Stimulated activated CD4-positive, alpha-beta T cell treated with anti-CD3 and anti-CD28 coated beads, Interleukin-4, amount 100 ng/mL, for 24 hours (primary cell): ENCODE measurements around the gene SUPV3L1.

Experiments used
- DNase-seq: peaks from one replicate; pipeline ENCODE4 v3.0.0-alpha.2; 2020

The SUPV3L1 gene

DNA sequence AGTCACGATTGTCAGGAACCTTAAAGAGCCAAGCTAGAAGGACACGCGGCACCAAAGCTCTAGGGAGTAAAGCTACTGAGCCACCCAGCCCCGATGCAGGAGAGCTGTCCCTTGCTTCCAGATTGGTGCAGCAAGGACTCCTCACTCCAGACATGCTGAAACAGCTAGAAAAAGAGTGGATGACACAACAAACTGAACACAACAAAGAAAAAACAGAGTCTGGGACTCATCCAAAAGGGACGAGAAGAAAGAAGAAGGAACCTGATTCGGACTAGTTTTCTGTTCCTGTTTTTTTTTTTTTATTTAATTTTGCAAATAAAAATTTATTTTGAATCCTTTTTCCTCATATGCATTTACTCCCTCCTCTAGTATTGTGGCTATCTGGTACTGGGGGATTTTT is 28.7 kb downstream of the SUPV3L1 start:
- DNase-seq: no peak

- DNase-seq: no peak
These were observed 29.9 kb downstream of the SUPV3L1 start for GRCh38 chr10:69209787-69210484.

DNA sequence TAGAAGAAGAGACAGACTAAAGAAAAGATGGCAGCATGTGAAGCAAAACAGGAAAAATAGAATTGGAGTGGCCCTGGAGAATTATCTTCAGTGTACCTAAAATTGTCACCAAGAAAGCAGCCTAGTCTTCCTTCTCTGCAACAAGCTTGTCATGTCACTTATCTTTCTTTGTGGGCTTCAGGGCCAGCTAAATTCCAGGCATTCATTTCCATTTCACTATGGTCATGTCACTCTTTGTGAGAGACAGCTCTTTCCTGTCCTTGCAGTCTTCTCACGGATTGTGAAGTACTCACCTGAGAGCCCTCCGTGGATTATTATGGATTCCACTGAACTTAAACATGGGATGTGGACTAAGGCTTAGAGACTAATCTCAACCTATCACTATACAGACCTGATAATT is 31.1 kb downstream of the SUPV3L1 start:
- DNase-seq: no peak

GRCh38 chr10:69211524-69211923 is 31.5 kb downstream of the SUPV3L1 start:
- no peak for DNase-seq

DNA sequence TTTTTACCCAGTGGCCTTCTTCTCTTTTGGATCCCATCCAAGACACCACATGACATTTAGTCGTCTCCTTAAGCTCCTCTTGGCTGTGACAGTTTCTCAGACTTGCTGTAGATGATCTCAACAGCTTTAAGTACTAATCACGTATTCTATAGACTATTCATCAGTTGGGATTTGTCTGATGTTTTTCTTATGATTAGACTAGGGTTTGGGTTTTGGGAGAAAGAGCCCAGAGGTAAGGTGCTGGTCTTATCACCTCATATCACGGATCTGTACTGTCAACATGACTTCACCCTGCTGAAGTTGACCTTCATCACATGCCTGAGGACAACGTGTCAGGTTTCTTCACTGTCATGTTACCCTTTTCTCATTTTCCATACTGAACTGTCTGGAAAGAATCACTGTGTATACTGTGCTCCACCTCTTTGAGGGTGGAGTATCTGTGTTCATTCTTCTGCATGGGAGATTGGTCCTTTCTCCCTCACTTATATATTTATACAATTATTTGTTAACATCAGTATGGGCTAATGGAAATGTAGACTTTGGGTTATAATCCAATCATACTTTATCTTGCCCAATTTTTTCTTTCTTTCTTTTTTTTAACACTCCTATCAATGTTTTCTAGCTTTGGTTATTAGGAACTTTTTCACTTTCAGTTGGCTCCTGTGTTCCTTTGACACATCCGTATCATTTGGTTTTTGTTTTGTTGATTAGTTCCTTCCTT is 33.7 kb downstream of the SUPV3L1 start:
- DNase-seq: no peak

GRCh38 chr10:69214666-69215131 is 34.7 kb downstream of the SUPV3L1 start:
- no peak for DNase-seq

DNA sequence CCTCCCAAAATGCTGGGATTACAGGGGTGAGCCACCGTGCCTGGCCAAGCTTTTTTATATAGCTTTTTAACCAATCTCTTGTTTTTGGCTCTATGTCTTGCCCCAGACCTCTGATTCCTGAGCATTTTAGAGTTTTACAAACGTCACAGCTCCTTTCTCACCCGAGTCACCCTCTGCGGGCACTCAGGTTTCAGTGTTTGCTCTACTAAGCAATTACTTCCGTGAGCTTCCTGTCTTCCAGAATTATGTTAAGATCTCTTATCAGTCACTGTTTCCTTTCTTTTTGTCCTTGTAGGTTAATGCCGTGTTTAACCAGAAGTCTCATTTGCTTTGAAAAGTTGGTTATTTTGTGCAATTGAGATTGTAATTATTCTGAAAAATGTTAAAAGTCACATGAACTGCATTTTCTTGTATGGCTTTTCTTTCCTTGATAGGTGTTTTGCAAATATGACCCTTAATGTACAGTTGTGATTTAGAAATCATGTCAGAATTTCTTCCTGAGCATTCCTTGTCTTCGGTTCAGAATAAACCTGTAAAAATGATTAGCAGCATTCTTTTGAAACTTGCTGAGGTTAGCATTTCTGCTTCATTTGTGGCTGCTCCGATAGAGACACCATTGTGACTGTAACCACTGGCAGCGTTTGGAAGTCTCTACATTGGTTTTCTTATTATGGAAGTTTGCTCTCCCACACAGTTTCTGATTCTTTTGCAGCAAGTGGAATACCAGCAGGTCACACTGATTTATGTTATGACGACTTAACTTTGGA is 35.6 kb downstream of the SUPV3L1 start:
- no peak for DNase-seq

- DNase-seq: no peak
These were observed 36.6 kb downstream of the SUPV3L1 start for GRCh38 chr10:69216577-69217118.

GRCh38 chr10:69217119-69217754 is 37.2 kb downstream of the SUPV3L1 start:
- DNase-seq: no peak

DNA sequence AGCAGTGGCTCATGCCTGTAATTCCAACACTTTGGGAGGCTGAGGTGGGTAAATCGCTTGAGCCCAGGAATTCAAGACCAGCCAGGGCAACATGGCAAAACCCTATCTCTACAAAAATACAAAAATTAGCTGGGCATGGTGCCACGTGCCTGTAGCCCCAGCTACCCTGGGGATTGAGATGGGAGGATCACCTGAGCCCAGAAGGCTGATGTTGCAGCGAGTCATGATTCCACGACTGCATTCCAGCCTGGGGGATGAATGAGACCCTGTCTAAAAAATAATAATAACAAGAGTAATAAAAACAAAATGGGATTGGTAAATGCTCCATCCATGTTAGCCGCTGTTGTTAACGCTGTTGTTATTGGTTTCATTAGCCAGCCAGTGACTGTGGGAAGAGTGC is 38.8 kb downstream of the SUPV3L1 start:
- DNase-seq: no peak

DNA sequence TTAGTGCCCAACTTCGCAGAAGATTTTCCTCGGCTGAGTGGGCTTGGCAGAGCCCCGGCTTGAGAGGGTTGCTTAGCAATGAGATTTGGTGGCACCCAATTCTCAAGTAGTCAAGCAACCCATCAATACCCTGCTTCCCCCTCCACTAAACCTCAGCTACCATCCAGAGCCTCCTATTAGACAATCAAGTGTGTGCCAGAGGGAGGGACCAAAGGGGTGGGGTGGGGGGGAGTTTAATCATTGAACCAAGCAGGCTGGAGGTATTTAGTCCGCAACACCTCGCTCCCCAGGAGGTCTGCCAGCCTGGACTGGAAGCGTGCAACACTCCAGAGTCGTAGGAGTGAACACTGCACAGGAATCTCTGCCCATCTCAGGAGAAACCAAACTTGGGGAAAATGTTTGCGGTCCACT is 40.0 kb downstream of the SUPV3L1 start, which contains the start of gene HKDC1:
Gene HKDC1 (plus strand): TSS at position 292 of the 411 bp plus-strand sequence. CDS start 104 bp downstream, at position 396.
- DNase-seq: no peak

- DNase-seq: no peak
These were observed 40.5 kb downstream of the SUPV3L1 start for GRCh38 chr10:69220507-69220906.

DNA sequence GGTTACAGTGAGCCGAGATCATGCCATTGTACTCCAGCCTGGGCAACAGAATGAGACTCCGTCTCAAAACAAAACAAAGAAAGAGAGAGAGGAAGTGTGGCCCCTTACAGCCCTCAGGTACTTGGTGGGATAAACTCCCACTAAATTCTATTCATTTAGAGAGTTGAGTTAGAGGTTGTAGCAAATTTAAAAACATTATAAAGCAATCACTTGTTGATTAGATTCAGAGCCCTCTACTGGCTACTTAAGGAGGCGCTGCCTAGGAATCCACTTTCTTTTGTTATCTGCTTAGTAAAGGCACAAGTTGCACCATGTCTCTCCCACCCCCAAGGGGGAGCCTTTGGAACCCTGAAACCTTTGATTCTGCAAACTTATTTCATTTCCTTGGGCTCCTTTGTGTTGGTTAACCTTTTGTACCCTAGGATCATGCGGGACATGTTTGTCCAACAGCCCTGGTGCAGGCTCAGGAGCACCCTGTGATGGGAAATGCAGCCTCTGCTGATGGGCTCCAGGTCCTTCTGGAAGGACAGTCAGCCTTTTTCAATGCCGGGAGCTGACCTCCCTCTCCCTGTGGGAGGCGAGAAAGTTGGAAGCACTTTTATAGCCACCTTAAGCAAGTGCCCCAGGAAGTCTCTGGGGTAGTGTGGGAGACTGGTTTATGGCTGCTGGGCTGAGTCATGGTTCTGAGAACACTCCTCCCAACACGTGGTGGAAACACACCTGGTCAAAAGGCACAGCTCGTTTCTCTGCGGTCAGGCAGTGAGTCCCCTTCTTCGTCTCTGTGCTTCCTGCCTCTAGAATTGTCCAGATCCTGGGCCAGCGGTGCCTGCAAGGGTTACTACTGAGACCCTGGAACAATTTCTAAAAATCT is 42.4 kb downstream of the SUPV3L1 start:
- peak; percentile 81 for DNase-seq

GRCh38 chr10:69223028-69223342 is 43.0 kb downstream of the SUPV3L1 start:
- no peak for DNase-seq

GRCh38 chr10:69224862-69225657 is 45.0 kb downstream of the SUPV3L1 start:
- no peak for DNase-seq

DNA sequence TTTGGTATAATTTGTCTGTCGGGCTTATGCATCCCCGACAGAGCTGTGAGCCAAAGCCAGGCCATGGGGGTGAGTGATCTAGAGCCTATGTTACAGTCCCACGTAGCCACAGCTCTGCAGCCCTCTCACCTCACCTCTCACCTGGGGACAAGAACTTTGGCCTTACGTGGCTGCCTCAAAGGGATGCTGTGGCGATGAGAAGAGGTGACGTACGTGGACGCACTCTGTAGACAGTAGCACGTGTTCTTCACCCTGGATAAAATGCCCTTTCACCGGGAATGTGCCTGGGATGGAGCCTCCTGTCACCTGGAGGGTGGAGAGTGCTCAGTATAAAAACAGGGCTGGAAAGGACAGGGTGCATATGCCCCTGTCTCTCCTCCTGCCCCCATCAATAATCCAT is 45.6 kb downstream of the SUPV3L1 start:
- DNase-seq: no peak

DNA sequence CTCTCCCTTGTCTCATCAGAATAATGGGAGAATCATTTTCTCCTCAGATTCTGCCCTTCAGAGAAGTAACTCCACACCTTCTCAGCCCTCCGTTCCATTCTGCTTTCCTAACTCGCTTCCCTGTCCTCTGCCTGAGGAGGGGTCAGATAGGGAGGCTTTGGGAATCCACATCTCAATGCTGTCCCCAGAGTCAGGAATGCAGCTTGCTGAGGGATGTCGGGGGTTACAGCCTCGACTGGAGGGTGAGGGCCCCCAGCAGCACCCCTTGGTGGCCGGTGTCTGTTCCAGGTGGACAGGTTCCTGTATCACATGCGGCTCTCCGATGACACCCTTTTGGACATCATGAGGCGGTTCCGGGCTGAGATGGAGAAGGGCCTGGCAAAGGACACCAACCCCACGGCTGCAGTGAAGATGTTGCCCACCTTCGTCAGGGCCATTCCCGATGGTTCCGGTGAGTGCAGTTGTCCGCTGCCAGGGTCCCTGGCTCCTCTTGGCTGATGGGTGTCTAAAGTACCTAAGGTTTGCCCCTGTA is 47.0 kb downstream of the SUPV3L1 start:
- no peak for DNase-seq

GRCh38 chr10:69228151-69228550 is 48.1 kb downstream of the SUPV3L1 start:
- DNase-seq: no peak

- no peak for DNase-seq
These were observed 49.5 kb downstream of the SUPV3L1 start for GRCh38 chr10:69229616-69229916.

DNA sequence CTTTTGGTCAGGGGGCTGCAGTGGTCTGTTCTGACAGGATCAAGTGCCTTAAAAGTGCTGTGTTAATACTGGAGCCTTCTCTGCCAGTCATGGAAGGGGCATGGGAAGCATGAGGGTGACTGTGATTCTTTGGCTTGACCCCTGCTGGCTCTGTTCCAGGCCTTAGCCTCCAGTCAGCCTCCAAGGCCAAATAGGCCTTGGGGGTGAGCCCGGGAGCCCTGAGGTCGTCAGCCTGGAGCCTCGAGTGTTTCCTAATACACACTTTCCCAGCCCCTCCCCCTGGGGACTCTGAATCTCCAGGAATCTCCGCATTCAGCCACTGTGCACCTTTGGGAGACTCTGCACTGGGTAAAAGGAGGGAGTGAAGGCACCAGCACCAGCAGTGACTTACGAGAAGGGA is 50.1 kb downstream of the SUPV3L1 start:
- no peak for DNase-seq

DNA sequence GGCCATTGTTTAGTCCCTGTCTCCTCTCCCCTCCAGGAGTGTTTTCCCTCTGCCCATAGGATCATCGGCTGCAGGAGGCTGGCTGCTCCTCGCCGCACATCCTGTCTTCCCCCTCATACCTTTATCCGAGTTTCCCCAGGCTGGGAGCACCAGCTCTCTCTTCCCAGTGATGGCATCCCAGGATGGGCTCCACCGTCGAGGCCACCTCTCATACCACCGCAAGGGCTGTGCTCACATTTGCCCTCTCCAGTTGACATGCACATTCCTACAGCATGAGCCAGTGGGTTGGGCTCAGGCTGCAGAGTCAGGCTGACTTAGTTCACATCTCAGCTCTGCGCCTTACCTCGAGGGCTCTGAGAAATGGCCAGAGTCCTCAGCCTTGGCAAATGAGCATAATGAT is 52.2 kb downstream of the SUPV3L1 start:
- DNase-seq: no peak
